Peyer's patch (tissue), 4 donors: ENCODE data around the gene SMYD3.

Source experiments
- CTCF ChIP-seq, 6 experiments: fragments of 450-650 bp in 4 of 6; fragments of 200-600 bp in 2 of 6; sonication (generic) in 1 of 6; IDR thresholded peaks; one replicate each; pipeline ENCODE4 v1.5.1; 2017 to 2019; ENCODE audit warnings: antibody characterized with exemption in 6 of 6, mild to moderate bottlenecking in 3 of 6, moderate library complexity in 1 of 6
- POLR2A ChIP-seq, 2 donors: fragments of 450-650 bp; IDR thresholded peaks; one replicate each; pipeline ENCODE4 v1.5.1; 2017; ENCODE audit warnings: antibody characterized with exemption in 2 of 2, mild to moderate bottlenecking in 2 of 2, moderate library complexity in 2 of 2

DNA sequence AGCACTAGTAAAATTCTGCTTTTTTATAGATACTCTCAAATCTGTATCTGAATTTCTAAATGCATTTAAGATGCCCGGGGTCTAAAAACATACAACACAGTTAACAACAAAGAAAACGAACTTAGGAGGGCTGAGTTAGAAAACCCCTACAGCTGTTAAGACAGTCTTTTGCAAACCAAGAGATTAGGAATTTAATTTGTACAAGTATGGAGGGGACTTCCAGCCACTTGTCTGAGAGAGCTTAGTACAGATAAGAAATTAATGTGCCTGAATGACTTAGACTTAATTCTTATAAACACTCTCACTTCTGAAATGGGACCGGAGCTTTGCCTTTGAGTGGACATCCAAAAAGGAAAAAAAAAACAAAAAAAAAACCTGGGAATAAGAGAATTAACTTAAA is 61.6 kb downstream of the SMYD3 start:
- TF ChIP-seq CTCF (IDR thresholded peaks at IDR 0.05) (no peak), POLR2A (IDR thresholded peaks at IDR 0.05) (no peak)
